ENCODE measurements around the gene RIC8A.
"Not testable (repeated sequence)": the region's sequence is repeated elsewhere in the genome, so short reads cannot be mapped to it uniquely, and the experiment has no call there.

The RIC8A gene

DNA sequence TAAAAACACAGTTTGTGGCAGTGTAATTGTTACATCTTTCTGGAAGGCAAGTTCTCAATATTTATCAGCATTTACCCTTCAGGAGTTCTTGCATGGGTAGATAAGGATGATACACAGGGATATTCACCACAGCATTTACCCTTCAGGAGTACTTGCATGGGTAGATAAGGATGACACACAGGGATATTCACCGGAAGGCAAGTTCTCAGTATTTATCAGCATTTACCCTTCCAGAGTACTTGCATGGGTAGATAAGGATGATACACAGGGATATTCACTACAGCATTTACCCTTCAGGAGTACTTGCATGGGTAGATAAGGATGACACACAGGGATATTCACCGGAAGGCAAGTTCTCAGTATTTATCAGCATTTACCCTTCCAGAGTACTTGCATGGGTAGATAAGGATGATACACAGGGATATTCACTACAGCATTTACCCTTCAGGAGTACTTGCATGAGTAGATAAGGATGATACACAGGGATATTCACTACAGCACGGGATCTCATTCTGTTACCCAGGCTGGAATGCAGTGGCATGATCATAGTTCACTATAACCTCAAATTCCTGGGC lies 13.2 kb downstream of the RIC8A start:
- H3K79me2 ChIP-seq (ENCODE audit: control insufficient read depth, insufficient read depth, low read length, unreplicated experiment); H2AFZ ChIP-seq (ENCODE audit: low read length, unreplicated experiment); H3K27me3 ChIP-seq (ENCODE audit: insufficient read depth, low read length); H3K4me3 ChIP-seq (ENCODE audit: low read depth, low read length); H3K36me3 ChIP-seq (ENCODE audit: insufficient read depth, low read length); H3K27ac ChIP-seq (ENCODE audit: low read depth, low read length); H3K4me1 ChIP-seq (ENCODE audit: control insufficient read depth, insufficient read depth, low read length, unreplicated experiment): not testable (repeated sequence)

DNA sequence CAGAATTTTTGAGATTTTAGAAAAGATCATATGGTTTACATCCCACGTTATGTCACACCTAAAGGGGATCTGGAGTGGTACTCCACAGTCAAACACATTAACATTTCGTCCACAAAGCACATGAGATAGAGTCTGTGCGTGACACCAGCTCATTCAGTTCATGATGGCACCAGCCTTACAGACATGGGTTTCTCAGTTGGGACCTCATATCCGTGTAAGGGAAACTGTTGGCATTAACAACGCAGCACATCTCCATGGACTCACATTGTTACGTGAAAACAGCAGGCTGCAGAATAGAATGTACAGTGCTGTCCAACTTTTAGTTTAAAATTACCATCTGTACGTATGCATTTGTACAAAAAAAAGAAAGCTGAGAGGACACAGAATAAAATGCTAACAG lies 14.0 kb downstream of the RIC8A start:
- H2AFZ ChIP-seq (ENCODE audit: low read length, unreplicated experiment): no peak overlapping the region
- H3K79me2 ChIP-seq (ENCODE audit: control insufficient read depth, insufficient read depth, low read length, unreplicated experiment): no peaks in the 10 kb centered on the region
- H3K27me3 ChIP-seq (ENCODE audit: insufficient read depth, low read length): no peaks in the 10 kb centered on the region
- no peaks in the 10 kb centered on the region for H3K36me3 ChIP-seq (ENCODE audit: insufficient read depth, low read length)
- H3K4me3 ChIP-seq (ENCODE audit: low read depth, low read length): no peak overlapping the region
- H3K27ac ChIP-seq (ENCODE audit: low read depth, low read length): no peak overlapping the region
- peaks cover 8% of the 10 kb centered on the region for H3K4me1 ChIP-seq (ENCODE audit: control insufficient read depth, insufficient read depth, low read length, unreplicated experiment)

DNA sequence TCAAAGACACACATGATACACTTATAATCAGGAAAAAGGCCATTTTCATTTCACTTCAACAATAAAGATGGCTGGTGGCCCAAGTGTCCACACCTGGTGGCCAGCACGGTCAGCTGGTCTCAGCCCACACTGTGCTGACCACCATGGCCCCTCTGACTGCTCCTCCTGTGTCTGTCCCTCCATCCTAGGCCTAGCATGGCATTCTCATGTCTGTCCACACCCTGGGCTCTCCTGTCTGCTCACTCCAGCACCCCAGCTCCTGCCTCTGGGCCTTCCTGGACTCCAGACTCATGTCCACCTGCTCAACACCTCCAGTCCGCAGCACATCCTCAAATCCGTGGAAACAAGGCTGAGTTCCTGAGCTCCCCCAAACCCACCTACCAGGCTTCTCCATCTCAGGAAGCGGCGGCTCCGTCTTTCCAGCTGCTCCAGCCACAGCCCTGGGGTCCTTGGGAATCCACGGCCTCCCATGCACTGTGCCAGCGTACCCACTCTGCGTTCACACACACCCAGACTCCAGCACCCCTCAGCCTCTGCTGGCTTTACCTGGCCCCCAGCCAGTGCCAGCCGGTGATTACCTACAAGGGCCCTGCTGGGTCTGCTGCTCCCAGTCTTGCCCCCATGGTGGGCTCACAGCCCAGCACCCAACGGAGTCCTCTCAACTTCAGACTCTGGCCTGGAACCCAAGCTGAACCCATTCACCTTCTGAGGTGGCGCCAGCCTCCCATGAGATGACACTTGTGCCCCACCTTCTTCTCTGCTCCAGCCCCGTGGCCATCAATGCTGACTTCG lies 14.7 kb downstream of the RIC8A start:
- H3K4me3 ChIP-seq (ENCODE audit: low read depth, low read length): no peak overlapping the region

DNA sequence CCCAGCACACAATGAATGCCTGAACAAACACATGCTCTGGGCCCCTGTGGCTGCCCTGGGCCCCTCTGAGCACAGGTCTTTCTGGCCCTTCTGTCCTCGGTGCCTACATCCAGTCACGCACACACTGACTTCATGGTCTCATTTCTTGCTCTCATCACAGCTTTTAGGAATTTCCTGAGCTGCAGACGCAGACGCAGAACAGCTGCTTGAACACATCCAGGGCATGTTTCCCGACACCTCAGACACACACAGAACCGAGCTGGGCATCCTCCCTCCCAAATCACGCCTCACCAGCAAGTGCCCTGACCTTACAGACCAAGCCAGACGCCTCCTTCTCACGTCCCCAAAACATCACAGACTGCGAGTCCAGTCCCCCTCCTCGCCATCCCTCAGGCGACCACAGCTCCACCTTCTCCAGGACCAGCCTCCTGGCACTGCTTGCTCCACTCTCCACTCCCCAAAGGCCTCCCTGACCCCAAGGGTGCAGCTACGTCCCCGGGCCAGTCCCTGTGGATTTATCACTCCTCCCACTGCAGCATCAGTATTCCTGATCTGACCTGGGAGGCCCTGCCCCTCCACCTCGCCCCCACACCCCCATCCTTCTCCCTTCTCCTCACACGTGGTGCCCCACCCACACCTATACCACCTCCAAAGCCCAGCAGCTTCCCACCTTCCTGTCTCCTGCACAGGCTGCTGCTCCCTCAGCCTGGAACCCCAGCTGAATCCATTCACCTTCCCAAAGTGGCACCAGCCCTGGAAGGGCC lies 15.7 kb downstream of the RIC8A start:
- no peaks in the 10 kb centered on the region for H3K27me3 ChIP-seq (ENCODE audit: insufficient read depth, low read length)
- no peak overlapping the region for H3K4me3 ChIP-seq (ENCODE audit: low read depth, low read length)
- H3K36me3 ChIP-seq (ENCODE audit: insufficient read depth, low read length): no peaks in the 10 kb centered on the region
- no peak overlapping the region for H2AFZ ChIP-seq (ENCODE audit: low read length, unreplicated experiment)
- peaks cover 8% of the 10 kb centered on the region for H3K4me1 ChIP-seq (ENCODE audit: control insufficient read depth, insufficient read depth, low read length, unreplicated experiment)
- peaks cover 2% of the 10 kb centered on the region for H3K79me2 ChIP-seq (ENCODE audit: control insufficient read depth, insufficient read depth, low read length, unreplicated experiment)
- no peak overlapping the region for H3K27ac ChIP-seq (ENCODE audit: low read depth, low read length)

More for the DNA sequence above, 14.7 kb downstream of the RIC8A start:
- Histone ChIP-seq H2AFZ (ENCODE audit: low read length, unreplicated experiment) (no peak overlapping the region), H3K27ac (ENCODE audit: low read depth, low read length) (no peak overlapping the region), H3K4me1 (ENCODE audit: control insufficient read depth, insufficient read depth, low read length, unreplicated experiment) (peaks cover 8% of the 10 kb centered on the region), H3K36me3 (ENCODE audit: insufficient read depth, low read length) (no peaks in the 10 kb centered on the region), H3K27me3 (ENCODE audit: insufficient read depth, low read length) (no peaks in the 10 kb centered on the region), H3K79me2 (ENCODE audit: control insufficient read depth, insufficient read depth, low read length, unreplicated experiment) (no peaks in the 10 kb centered on the region)

DNA sequence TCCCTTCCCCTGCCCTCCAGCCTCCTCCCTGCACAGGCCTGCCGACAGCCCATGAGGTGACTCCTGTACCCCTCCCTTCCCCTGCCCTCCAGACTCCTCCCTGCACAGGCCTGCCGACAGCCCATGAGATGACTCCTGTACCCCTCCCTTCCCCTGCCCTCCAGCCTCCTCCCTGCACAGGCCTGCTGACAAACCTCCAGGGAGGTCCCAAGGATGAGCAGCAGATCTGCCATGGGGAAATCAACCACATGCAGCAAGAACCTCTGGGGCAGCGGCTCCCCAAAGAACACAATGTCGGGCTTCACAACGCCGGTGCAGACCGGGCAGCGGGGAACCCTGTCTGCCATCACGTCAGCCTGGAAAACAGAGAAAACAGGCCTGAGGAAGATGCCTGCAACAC lies 16.4 kb downstream of the RIC8A start:
- peaks cover 5% of the 10 kb centered on the region; the same call in 1 of the 2 replicates for H3K36me3 ChIP-seq (ENCODE audit: insufficient read depth, low read length)
- H2AFZ ChIP-seq (ENCODE audit: low read length, unreplicated experiment): no peak overlapping the region
- peaks cover 4% of the 10 kb centered on the region for H3K79me2 ChIP-seq (ENCODE audit: control insufficient read depth, insufficient read depth, low read length, unreplicated experiment)
- H3K4me3 ChIP-seq (ENCODE audit: low read depth, low read length): no peak overlapping the region
- peaks cover 8% of the 10 kb centered on the region for H3K4me1 ChIP-seq (ENCODE audit: control insufficient read depth, insufficient read depth, low read length, unreplicated experiment)
- H3K27ac ChIP-seq (ENCODE audit: low read depth, low read length): no peak overlapping the region
- H3K27me3 ChIP-seq (ENCODE audit: insufficient read depth, low read length): no peaks in the 10 kb centered on the region

DNA sequence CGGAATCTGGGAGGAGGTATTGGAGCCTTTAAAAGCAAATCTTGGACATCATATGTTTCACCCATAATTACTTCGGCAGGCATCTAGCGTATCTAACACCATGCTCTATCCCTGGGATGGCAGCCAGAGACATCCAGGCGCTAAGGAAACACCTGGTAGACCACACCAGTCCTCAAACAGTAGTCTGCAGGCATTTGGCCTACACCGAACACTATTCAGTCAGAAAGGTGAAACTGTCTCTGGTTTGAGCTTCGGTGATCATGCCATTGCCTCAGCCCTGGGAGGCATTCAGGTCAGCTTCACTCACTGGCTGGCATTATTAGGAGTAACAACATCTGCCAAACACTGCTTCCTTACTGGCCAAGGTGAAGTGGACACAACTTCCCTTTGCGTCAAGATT lies 16.9 kb downstream of the RIC8A start:
- peaks cover 8% of the 10 kb centered on the region for H3K4me1 ChIP-seq (ENCODE audit: control insufficient read depth, insufficient read depth, low read length, unreplicated experiment)

DNA sequence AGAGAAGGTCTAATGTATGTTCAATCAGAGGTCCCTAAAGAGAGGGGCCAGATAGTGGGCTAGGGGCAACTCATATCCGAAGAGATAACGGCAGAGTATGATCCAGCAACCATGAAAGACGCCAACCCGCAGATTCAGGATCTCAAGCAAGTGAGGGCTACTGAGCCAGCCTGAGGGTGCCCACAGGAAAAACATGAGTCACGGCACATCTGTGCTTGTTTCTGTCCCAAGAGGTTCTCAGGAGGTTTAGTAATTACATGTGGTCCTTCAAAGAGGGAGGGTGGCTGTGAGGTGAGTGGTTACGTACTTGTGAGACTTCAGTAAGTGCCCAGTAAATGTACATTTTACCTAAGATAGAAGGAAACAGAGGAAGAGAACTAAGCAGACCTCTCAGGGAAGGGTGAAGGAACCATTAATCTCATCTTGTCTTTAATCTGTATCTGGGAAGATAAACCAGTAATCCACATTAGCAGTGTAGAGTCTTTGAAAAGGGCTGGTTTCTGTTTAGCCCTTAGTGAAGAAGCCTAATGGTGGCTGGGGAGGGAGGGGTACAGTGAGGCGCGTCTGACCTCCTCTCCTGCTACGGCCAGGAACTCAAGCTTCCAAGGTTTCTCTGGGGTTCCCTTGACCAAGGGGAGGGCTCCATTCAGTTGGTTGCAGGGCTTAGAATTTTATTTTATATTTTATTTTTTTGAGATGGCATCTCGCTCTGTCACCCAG lies 18.4 kb downstream of the RIC8A start:
- Histone ChIP-seq H3K4me3 (ENCODE audit: low read depth, low read length) (no peak overlapping the region), H3K27me3 (ENCODE audit: insufficient read depth, low read length) (no peaks in the 10 kb centered on the region), H3K36me3 (ENCODE audit: insufficient read depth, low read length) (peaks cover 7% of the 10 kb centered on the region; the same call in 1 of the 2 replicates), H2AFZ (ENCODE audit: low read length, unreplicated experiment) (no peak overlapping the region), H3K79me2 (ENCODE audit: control insufficient read depth, insufficient read depth, low read length, unreplicated experiment) (peaks cover 4% of the 10 kb centered on the region), H3K4me1 (ENCODE audit: control insufficient read depth, insufficient read depth, low read length, unreplicated experiment) (peaks cover 8% of the 10 kb centered on the region), H3K27ac (ENCODE audit: low read depth, low read length) (no peak overlapping the region)

More for the DNA sequence above, 16.9 kb downstream of the RIC8A start:
- H3K4me3 ChIP-seq (ENCODE audit: low read depth, low read length): no peak overlapping the region
- no peak overlapping the region for H2AFZ ChIP-seq (ENCODE audit: low read length, unreplicated experiment)
- H3K27ac ChIP-seq (ENCODE audit: low read depth, low read length): no peak overlapping the region
- H3K27me3 ChIP-seq (ENCODE audit: insufficient read depth, low read length): no peaks in the 10 kb centered on the region
- H3K36me3 ChIP-seq (ENCODE audit: insufficient read depth, low read length): peaks cover 7% of the 10 kb centered on the region; the same call in 1 of the 2 replicates
- peaks cover 4% of the 10 kb centered on the region for H3K79me2 ChIP-seq (ENCODE audit: control insufficient read depth, insufficient read depth, low read length, unreplicated experiment)

DNA sequence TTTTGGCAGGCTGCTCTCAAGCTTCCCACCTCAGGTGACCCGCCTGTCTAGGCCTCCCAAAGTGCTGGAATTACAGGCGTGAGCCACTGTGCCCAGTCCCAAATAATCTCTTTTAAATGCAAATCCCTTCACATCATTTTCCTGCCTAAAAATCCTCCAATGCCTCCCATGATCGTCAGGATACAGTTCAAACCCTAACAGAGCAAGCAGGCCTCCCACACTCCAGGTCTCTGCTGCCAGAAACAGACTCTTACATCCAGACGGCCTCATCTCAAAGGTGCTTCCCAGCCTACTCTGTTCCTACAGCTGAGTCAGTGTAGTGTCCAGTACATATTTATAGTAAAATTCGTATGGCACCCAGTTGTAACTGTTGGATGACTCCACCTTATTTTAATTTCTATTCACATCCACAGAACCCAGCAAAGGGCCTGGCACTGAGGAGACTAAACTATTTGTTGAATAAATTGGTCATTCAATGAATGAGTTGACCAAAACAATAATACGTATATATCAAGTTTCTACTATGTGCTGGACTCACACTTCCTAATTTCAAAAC lies 20.4 kb downstream of the RIC8A start:
- Histone ChIP-seq H3K4me3 (ENCODE audit: low read depth, low read length) (no peak overlapping the region), H3K27me3 (ENCODE audit: insufficient read depth, low read length) (no peaks in the 10 kb centered on the region), H3K4me1 (ENCODE audit: control insufficient read depth, insufficient read depth, low read length, unreplicated experiment) (peaks cover 8% of the 10 kb centered on the region), H3K79me2 (ENCODE audit: control insufficient read depth, insufficient read depth, low read length, unreplicated experiment) (peaks cover 5% of the 10 kb centered on the region), H3K36me3 (ENCODE audit: insufficient read depth, low read length) (peaks cover 7% of the 10 kb centered on the region; the same call in 1 of the 2 replicates), H3K27ac (ENCODE audit: low read depth, low read length) (no peak overlapping the region), H2AFZ (ENCODE audit: low read length, unreplicated experiment) (no peak overlapping the region)

DNA sequence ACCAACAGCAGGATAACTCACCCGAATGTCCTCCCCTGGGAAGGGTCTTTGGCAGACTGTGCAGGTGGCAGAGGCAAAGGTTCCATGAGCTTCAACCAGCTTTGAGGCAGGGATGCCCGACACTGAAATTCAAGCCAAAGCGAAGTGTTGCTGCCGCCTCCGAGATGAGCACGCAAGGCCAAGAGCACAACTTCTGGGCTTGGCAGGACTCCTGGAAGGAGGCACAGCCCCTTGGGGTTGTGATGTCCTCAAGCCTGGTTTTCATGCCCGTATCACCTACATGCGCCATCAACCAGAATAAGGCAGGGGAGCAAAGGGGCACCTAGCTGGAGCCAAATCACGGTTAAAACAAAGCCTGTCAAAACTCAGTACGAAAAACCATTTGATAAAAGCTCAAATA lies 22.9 kb downstream of the RIC8A start:
- peaks cover 18% of the 10 kb centered on the region for H3K79me2 ChIP-seq (ENCODE audit: control insufficient read depth, insufficient read depth, low read length, unreplicated experiment)
- no peaks in the 10 kb centered on the region for H3K27me3 ChIP-seq (ENCODE audit: insufficient read depth, low read length)
- H3K36me3 ChIP-seq (ENCODE audit: insufficient read depth, low read length): peaks cover 7% of the 10 kb centered on the region; the same call in 1 of the 2 replicates
- H3K27ac ChIP-seq (ENCODE audit: low read depth, low read length): no peak overlapping the region
- peaks cover 8% of the 10 kb centered on the region for H3K4me1 ChIP-seq (ENCODE audit: control insufficient read depth, insufficient read depth, low read length, unreplicated experiment)
- H3K4me3 ChIP-seq (ENCODE audit: low read depth, low read length): no peak overlapping the region
- H2AFZ ChIP-seq (ENCODE audit: low read length, unreplicated experiment): no peak overlapping the region

All from ACC112 (cell line).